Measurements from ENCODE around the gene MYEOV.

- TF ChIP-seq YY1 (IDR thresholded peaks at IDR 0.05; ENCODE audit: insufficient read depth, insufficient read length) (no peak), ZNF274 (IDR thresholded peaks at IDR 0.05; ENCODE audit: low read depth, low read length) (no peak), SUZ12 (IDR thresholded peaks at IDR 0.05; ENCODE audit: extremely low read depth, insufficient read depth, insufficient read length) (no peak)
Observed at GRCh38 chr11:69343401-69344321, 49.7 kb downstream of the MYEOV start.
